Tibial artery (tissue), 4 donors: ENCODE data around the gene SNAPC1.

Source experiments
- DNase-seq, 2 donors: peaks; one replicate each; pipeline ENCODE4 v3.0.0-alpha.2; 2019
- H3K27ac ChIP-seq, 2 donors: fragments of 200-600 bp; sonication (generic) in 1 of 2; 1 replicate in 1 of 2; 2 replicates in 1 of 2; pipeline ENCODE4 v1.5.1; 2018 to 2019; ENCODE audit warnings: mild to moderate bottlenecking in 1 of 2
- H3K27me3 ChIP-seq, 2 donors: fragments of 200-600 bp; sonication (generic) in 1 of 2; one replicate each; pipeline versions ENCODE4 v1.5.1 to v1.6.0; 2016 to 2019
- H3K36me3 ChIP-seq, 3 donors: fragments of 200-600 bp; sonication (generic) in 2 of 3; one replicate each; pipeline ENCODE4 v1.5.1; 2016 to 2019; ENCODE audit warnings: mild to moderate bottlenecking in 2 of 3
- H3K4me1 ChIP-seq, 4 donors: fragments of 200-600 bp; sonication (generic) in 2 of 4; 1 replicate in 3 of 4; 2 replicates in 1 of 4; pipeline ENCODE4 v1.5.1; 2016 to 2019
- H3K4me3 ChIP-seq, 2 donors: fragments of 200-600 bp; sonication (generic) in 1 of 2; 1 replicate in 1 of 2; 2 replicates in 1 of 2; pipeline ENCODE4 v1.5.1; 2018 to 2019; ENCODE audit warnings: mild to moderate bottlenecking in 2 of 2
- H3K9me3 ChIP-seq, 3 donors: fragments of 200-600 bp; sonication (generic) in 1 of 3; one replicate each; pipeline ENCODE4 v1.5.1; 2016 to 2019
- intact Hi-C: fragments of 100-400 bp; cut with DNase I; formaldehyde crosslinking; loops from one replicate; pipeline ENCODE4 v1.15.0; 2023; ENCODE audit warnings: low total_unique reads
- TF ChIP-seq, protein P1 (sequence below), 2 experiments: fragments of 200-600 bp in 1 of 2; fragments of 450-650 bp in 1 of 2; IDR thresholded peaks; one replicate each; pipeline ENCODE4 v1.5.1; 2017 to 2019; ENCODE audit warnings: antibody characterized with exemption in 2 of 2, mild to moderate bottlenecking in 1 of 2, moderate library complexity in 1 of 2

The SNAPC1 gene

DNA sequence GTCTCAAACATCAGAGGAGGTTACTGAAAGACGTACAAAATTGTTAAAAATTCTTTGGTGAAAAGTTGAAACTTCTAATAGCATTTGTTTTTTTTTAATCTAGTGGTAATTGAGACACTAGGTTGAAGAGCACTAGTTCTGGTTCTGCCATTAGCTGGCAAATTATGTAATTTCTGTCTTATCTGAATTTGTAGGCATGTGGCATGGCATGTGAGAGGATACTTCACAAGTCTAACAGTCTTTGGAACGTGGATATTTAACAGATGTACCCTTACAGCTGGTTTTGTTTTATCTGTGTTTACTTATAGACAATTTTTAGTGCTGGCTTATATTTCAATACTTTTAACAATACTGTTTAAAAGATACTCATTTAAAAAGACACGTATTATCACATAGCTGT lies 6.0 kb downstream of the SNAPC1 start:
- H3K27ac ChIP-seq: no peak overlapping the region
- no peaks in the 10 kb centered on the region for H3K27me3 ChIP-seq
- H3K9me3 ChIP-seq: no peaks in the 10 kb centered on the region
- TF ChIP-seq, protein P1, sequence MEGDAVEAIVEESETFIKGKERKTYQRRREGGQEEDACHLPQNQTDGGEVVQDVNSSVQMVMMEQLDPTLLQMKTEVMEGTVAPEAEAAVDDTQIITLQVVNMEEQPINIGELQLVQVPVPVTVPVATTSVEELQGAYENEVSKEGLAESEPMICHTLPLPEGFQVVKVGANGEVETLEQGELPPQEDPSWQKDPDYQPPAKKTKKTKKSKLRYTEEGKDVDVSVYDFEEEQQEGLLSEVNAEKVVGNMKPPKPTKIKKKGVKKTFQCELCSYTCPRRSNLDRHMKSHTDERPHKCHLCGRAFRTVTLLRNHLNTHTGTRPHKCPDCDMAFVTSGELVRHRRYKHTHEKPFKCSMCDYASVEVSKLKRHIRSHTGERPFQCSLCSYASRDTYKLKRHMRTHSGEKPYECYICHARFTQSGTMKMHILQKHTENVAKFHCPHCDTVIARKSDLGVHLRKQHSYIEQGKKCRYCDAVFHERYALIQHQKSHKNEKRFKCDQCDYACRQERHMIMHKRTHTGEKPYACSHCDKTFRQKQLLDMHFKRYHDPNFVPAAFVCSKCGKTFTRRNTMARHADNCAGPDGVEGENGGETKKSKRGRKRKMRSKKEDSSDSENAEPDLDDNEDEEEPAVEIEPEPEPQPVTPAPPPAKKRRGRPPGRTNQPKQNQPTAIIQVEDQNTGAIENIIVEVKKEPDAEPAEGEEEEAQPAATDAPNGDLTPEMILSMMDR (IDR thresholded peaks at IDR 0.05): no peak
- peaks cover 0 to 16% (median 9%) of the 10 kb centered on the region in 4 donors for H3K4me1 ChIP-seq
- no peak overlapping the region for H3K4me3 ChIP-seq
- no peak for DNase-seq
- H3K36me3 ChIP-seq: peaks cover 17 to 46% (median 38%) of the 10 kb centered on the region in 3 donors
- intact Hi-C loops: loop anchor here (10.0 kb wide), 1 partner anchor 303 kb away; no protein-coding TSS in a partner anchor

DNA sequence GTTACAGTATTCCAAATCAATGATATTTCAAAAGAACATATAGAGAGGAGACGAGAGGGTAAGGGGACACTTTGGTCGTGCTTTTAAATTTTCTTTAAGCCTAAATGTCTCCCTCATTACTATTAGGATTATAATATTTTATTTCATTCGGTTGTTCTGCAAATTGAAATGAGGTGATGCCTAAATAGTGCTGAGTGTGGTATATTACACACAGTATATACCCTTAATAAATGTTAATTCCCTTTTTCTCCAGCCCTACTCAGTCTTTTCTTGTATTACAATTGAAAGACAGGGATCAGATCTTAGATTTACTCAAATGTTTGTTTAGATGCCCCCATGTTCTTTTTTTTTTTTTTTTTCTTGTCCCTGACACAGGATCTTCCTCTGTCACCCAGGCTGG lies 7.7 kb downstream of the SNAPC1 start:
- no peak for DNase-seq
- no peaks in the 10 kb centered on the region for H3K27me3 ChIP-seq
- intact Hi-C loops: loop anchor here (10.0 kb wide), 1 partner anchor 305 kb away; no protein-coding TSS in a partner anchor

GRCh38 chr14:61774861-61775260 lies 12.6 kb downstream of the SNAPC1 start:
- peaks cover 21 to 89% (median 62%) of the 10 kb centered on the region in 3 donors for H3K36me3 ChIP-seq

More for the DNA sequence above, 7.7 kb downstream of the SNAPC1 start:
- TF ChIP-seq, protein P1 (IDR thresholded peaks at IDR 0.05): no peak
- Histone ChIP-seq H3K9me3 (no peaks in the 10 kb centered on the region), H3K36me3 (peaks cover 17 to 60% (median 38%) of the 10 kb centered on the region in 3 donors), H3K27ac (no peak overlapping the region), H3K4me3 (no peak overlapping the region), H3K4me1 (no peaks in the 10 kb centered on the region)

GRCh38 chr14:61780125-61780524 lies 17.9 kb downstream of the SNAPC1 start:
- no peak for DNase-seq
- H3K9me3 ChIP-seq: no peaks in the 10 kb centered on the region
- H3K4me1 ChIP-seq: no peaks in the 10 kb centered on the region
- H3K27me3 ChIP-seq: no peaks in the 10 kb centered on the region
- H3K27ac ChIP-seq: no peak overlapping the region
- H3K4me3 ChIP-seq: no peak overlapping the region
- intact Hi-C loops: no loop called here
- peaks cover 38 to 79% (median 79%) of the 10 kb centered on the region in 3 donors for H3K36me3 ChIP-seq
- TF ChIP-seq, protein P1 (IDR thresholded peaks at IDR 0.05): no peak

More at GRCh38 chr14:61774861-61775260, 12.6 kb downstream of the SNAPC1 start:
- no peak for DNase-seq
- H3K4me3 ChIP-seq: no peak overlapping the region
- TF ChIP-seq, protein P1 (IDR thresholded peaks at IDR 0.05): no peak
- no peaks in the 10 kb centered on the region for H3K27me3 ChIP-seq
- no peak overlapping the region for H3K27ac ChIP-seq
- H3K4me1 ChIP-seq: no peaks in the 10 kb centered on the region
- H3K9me3 ChIP-seq: no peaks in the 10 kb centered on the region
- intact Hi-C loops: no loop called here

GRCh38 chr14:61797309-61797708 lies 35.1 kb downstream of the SNAPC1 start:
- no peak overlapping the region for H3K27ac ChIP-seq
- no peak for DNase-seq
- H3K4me1 ChIP-seq: no peaks in the 10 kb centered on the region
- no peaks in the 10 kb centered on the region for H3K9me3 ChIP-seq
- H3K36me3 ChIP-seq: peaks cover 4 to 31% (median 20%) of the 10 kb centered on the region in 3 donors
- no peaks in the 10 kb centered on the region for H3K27me3 ChIP-seq
- H3K4me3 ChIP-seq: no peak overlapping the region
- TF ChIP-seq, protein P1 (IDR thresholded peaks at IDR 0.05): no peak
- intact Hi-C loops: no loop called here
